Trophoblast cell (in vitro differentiated cells and primary cell): ENCODE results near the gene FRS2.

Experiments used
- DNase-seq, 2 donors: peaks; one replicate each; pipeline ENCODE4 v3.0.0-alpha.2; 2016
- H2AFZ ChIP-seq: 2 replicates; pipeline ENCODE4 v1.6.1; 2013; ENCODE audit warnings: low read length, moderate library complexity, mild to moderate bottlenecking; ENCODE audit not compliant: insufficient read depth, poor library complexity
- H2AK5ac ChIP-seq: 2 replicates; pipeline ENCODE4 v1.6.1; 2013; ENCODE audit warnings: mild to moderate bottlenecking, low read length
- H2BK120ac ChIP-seq: 2 replicates; pipeline ENCODE4 v1.6.1; 2013; ENCODE audit warnings: low read length, mild to moderate bottlenecking, moderate library complexity; ENCODE audit not compliant: insufficient read depth, poor library complexity
- H2BK12ac ChIP-seq: 2 replicates; pipeline ENCODE4 v1.6.1; 2013; ENCODE audit warnings: mild to moderate bottlenecking, low read length, moderate library complexity
- H2BK5ac ChIP-seq: 2 replicates; pipeline ENCODE4 v1.6.1; 2013; ENCODE audit warnings: low read length, low read depth, moderate library complexity, mild to moderate bottlenecking; ENCODE audit not compliant: poor library complexity
- H3K14ac ChIP-seq: 2 replicates; pipeline ENCODE4 v1.6.1; 2013; ENCODE audit warnings: mild to moderate bottlenecking, low read length
- H3K18ac ChIP-seq: 2 replicates; pipeline ENCODE4 v1.6.1; 2013; ENCODE audit warnings: mild to moderate bottlenecking, low read length
- H3K23ac ChIP-seq: 2 replicates; pipeline ENCODE4 v1.6.1; 2013; ENCODE audit warnings: low read length
- H3K27ac ChIP-seq: 2 replicates; pipeline ENCODE4 v1.5.1; 2013; ENCODE audit warnings: low read depth, mild to moderate bottlenecking, inconsistent platforms, low read length, moderate library complexity
- H3K27me3 ChIP-seq: 2 replicates; pipeline ENCODE4 v1.6.1; 2013; ENCODE audit warnings: inconsistent platforms, mild to moderate bottlenecking, low read length, moderate library complexity; ENCODE audit not compliant: insufficient read depth
- H3K36me3 ChIP-seq, 2 experiments: 1 replicate in 1 of 2; 2 replicates in 1 of 2; pipeline ENCODE4 v1.6.1; 2013; ENCODE audit warnings: low read length in 2 of 2, mild to moderate bottlenecking in 2 of 2, moderate library complexity in 1 of 2; ENCODE audit not compliant: insufficient read depth in 2 of 2, control insufficient read depth in 1 of 2
- H3K4ac ChIP-seq: 2 replicates; pipeline ENCODE4 v1.6.1; 2013; ENCODE audit warnings: low read depth, mild to moderate bottlenecking, low read length, moderate library complexity
- H3K4me1 ChIP-seq, 2 experiments: 1 replicate in 1 of 2; 2 replicates in 1 of 2; pipeline ENCODE4 v1.6.1; 2013; ENCODE audit warnings: low read length in 2 of 2, mild to moderate bottlenecking in 2 of 2, moderate library complexity in 1 of 2; ENCODE audit not compliant: insufficient read depth in 2 of 2, control insufficient read depth in 1 of 2
- H3K4me2 ChIP-seq: 2 replicates; pipeline ENCODE4 v1.6.1; 2013; ENCODE audit warnings: inconsistent platforms, mild to moderate bottlenecking, low read length, moderate library complexity
- H3K4me3 ChIP-seq: 2 replicates; pipeline ENCODE4 v1.5.1; 2013; ENCODE audit warnings: mild to moderate bottlenecking, low read depth, low read length, inconsistent platforms
- H3K79me1 ChIP-seq: one replicate; pipeline ENCODE4 v1.6.1; 2013; ENCODE audit warnings: low read length
- H3K79me2 ChIP-seq: 2 replicates; pipeline ENCODE4 v1.6.1; 2013; ENCODE audit warnings: low read length, mild to moderate bottlenecking; ENCODE audit not compliant: control insufficient read depth, insufficient read depth, poor library complexity
- H3K9ac ChIP-seq: 2 replicates; pipeline ENCODE4 v1.6.1; 2013; ENCODE audit warnings: mild to moderate bottlenecking, low read length
- H3K9me3 ChIP-seq: 2 replicates; pipeline ENCODE4 v1.6.1; 2013; ENCODE audit warnings: low read depth, mild to moderate bottlenecking, control low read depth, inconsistent platforms, low read length; ENCODE audit not compliant: insufficient read depth
- H4K12ac ChIP-seq: 2 replicates; pipeline ENCODE4 v1.6.1; 2013; ENCODE audit warnings: low read depth, mild to moderate bottlenecking, low read length, moderate library complexity
- H4K8ac ChIP-seq: 2 replicates; pipeline ENCODE4 v1.6.1; 2013; ENCODE audit warnings: low read depth, mild to moderate bottlenecking, low read length, moderate library complexity
- H4K91ac ChIP-seq: one replicate; pipeline ENCODE4 v1.6.1; 2013; ENCODE audit warnings: low read depth, mild to moderate bottlenecking, low read length, moderate library complexity
- WGBS: extraction: QIAGEN DNeasy Blood & Tissue Kit; methylation state at CpG from one replicate; pipeline ENCODE4 v1.1.7; 2013; ENCODE audit warnings: missing lambda C conversion rate; ENCODE audit not compliant: insufficient read length, insufficient coverage; ENCODE audit errors: extremely low coverage; 5-methylcytosine and 5-hydroxymethylcytosine counted together

The FRS2 gene

GRCh38 chr12:69484428-69484827 is 14.2 kb downstream of the FRS2 start:
- Histone ChIP-seq H3K9me3 (no peaks in the 10 kb centered on the region), H2BK12ac (no peak overlapping the region), H2BK120ac (no peak overlapping the region), H3K18ac (no peak overlapping the region), H3K79me2 (peaks cover 3% of the 10 kb centered on the region), H3K27ac (no peak overlapping the region), H3K4me1 (peaks cover 0 to 2% of the 10 kb centered on the region in 2 experiments), H3K4ac (peak overlapping the region; percentile 62), H3K79me1 (no peaks in the 10 kb centered on the region), H3K14ac (no peak overlapping the region), H2AFZ (no peak overlapping the region), H3K36me3 (peaks cover 0 to 3% of the 10 kb centered on the region in 2 experiments), H3K23ac (no peak overlapping the region), H3K9ac (no peak overlapping the region), H3K27me3 (no peaks in the 10 kb centered on the region), H4K12ac (no peak overlapping the region), H3K4me3 (no peak overlapping the region), H2AK5ac (no peak overlapping the region), H4K91ac (no peak overlapping the region), H3K4me2 (no peak overlapping the region), H4K8ac (peak overlapping the region; percentile 28), H2BK5ac (no peak overlapping the region)
- WGBS: no CpG with 5 or more reads among the region's 2 CpGs
- no peak for DNase-seq

GRCh38 chr12:69490920-69491643 is 20.9 kb downstream of the FRS2 start:
- DNase-seq: peak; percentile 51 to 69
- no peaks in the 10 kb centered on the region for H3K27me3 ChIP-seq

GRCh38 chr12:69492739-69493138 is 22.6 kb downstream of the FRS2 start:
- Histone ChIP-seq H4K12ac (no peak overlapping the region), H2BK120ac (no peak overlapping the region), H3K4me1 (peaks cover 0 to 3% of the 10 kb centered on the region in 2 experiments), H3K4ac (no peak overlapping the region), H3K27me3 (no peaks in the 10 kb centered on the region), H3K9me3 (peaks cover 2% of the 10 kb centered on the region), H4K8ac (no peak overlapping the region), H3K9ac (no peak overlapping the region), H3K23ac (no peak overlapping the region), H2BK5ac (no peak overlapping the region), H3K79me1 (no peaks in the 10 kb centered on the region), H2BK12ac (no peak overlapping the region), H3K18ac (no peak overlapping the region), H3K4me3 (no peak overlapping the region), H3K14ac (no peak overlapping the region), H3K4me2 (no peak overlapping the region), H2AK5ac (no peak overlapping the region), H3K27ac (no peak overlapping the region), H4K91ac (no peak overlapping the region), H3K36me3 (peaks cover 0 to 2% of the 10 kb centered on the region in 2 experiments), H2AFZ (no peak overlapping the region), H3K79me2 (peaks cover 2% of the 10 kb centered on the region)
- no peak for DNase-seq
- WGBS: no CpG with 5 or more reads among the region's 2 CpGs

More at GRCh38 chr12:69490920-69491643, 20.9 kb downstream of the FRS2 start:
- H3K9me3 ChIP-seq: peaks cover 2% of the 10 kb centered on the region
- H3K4me3 ChIP-seq: no peak overlapping the region
- H2BK12ac ChIP-seq: no peak overlapping the region
- no peak overlapping the region for H4K8ac ChIP-seq
- no peak overlapping the region for H3K9ac ChIP-seq
- peak overlapping the region; percentile 12 for H3K4ac ChIP-seq
- H3K18ac ChIP-seq: no peak overlapping the region
- peaks cover 0 to 3% of the 10 kb centered on the region in 2 experiments for H3K4me1 ChIP-seq
- no peak overlapping the region for H3K4me2 ChIP-seq
- H2BK5ac ChIP-seq: no peak overlapping the region
- H3K79me2 ChIP-seq: peaks cover 2% of the 10 kb centered on the region
- no peak overlapping the region for H4K12ac ChIP-seq
- no CpG with 5 or more reads among the region's 14 CpGs for WGBS
- no peak overlapping the region for H2BK120ac ChIP-seq
- no peak overlapping the region for H2AFZ ChIP-seq
- no peak overlapping the region for H3K23ac ChIP-seq
- H4K91ac ChIP-seq: no peak overlapping the region
- no peak overlapping the region for H2AK5ac ChIP-seq
- peaks cover 0 to 3% of the 10 kb centered on the region in 2 experiments for H3K36me3 ChIP-seq
- H3K79me1 ChIP-seq: no peaks in the 10 kb centered on the region
- H3K27ac ChIP-seq: no peak overlapping the region
- H3K14ac ChIP-seq: no peak overlapping the region

- peaks cover 0 to 3% of the 10 kb centered on the region in 2 experiments for H3K4me1 ChIP-seq
- no peak overlapping the region for H2AK5ac ChIP-seq
- H3K27ac ChIP-seq: no peak overlapping the region
- H3K14ac ChIP-seq: no peak overlapping the region
- no peak overlapping the region for H2BK120ac ChIP-seq
- H2AFZ ChIP-seq: no peak overlapping the region
- H3K36me3 ChIP-seq: peaks cover 0 to 2% of the 10 kb centered on the region in 2 experiments
- no peak overlapping the region for H2BK5ac ChIP-seq
- H3K4me2 ChIP-seq: no peak overlapping the region
- H3K79me1 ChIP-seq: no peaks in the 10 kb centered on the region
- no peak overlapping the region for H3K18ac ChIP-seq
- no peak overlapping the region for H2BK12ac ChIP-seq
- no peak for DNase-seq
- no peak overlapping the region for H3K9ac ChIP-seq
- H3K4me3 ChIP-seq: no peak overlapping the region
- no CpG with 5 or more reads among the region's 3 CpGs for WGBS
- no peak overlapping the region for H4K91ac ChIP-seq
- peaks cover 2% of the 10 kb centered on the region for H3K9me3 ChIP-seq
- peak overlapping the region; percentile 75 for H3K4ac ChIP-seq
- peaks cover 2% of the 10 kb centered on the region for H3K79me2 ChIP-seq
- no peak overlapping the region for H4K12ac ChIP-seq
- no peak overlapping the region for H4K8ac ChIP-seq
- no peaks in the 10 kb centered on the region for H3K27me3 ChIP-seq
- no peak overlapping the region for H3K23ac ChIP-seq
Measured at GRCh38 chr12:69495071-69495470, 24.9 kb downstream of the FRS2 start.
